HL-60 (cell line): ENCODE data around the gene IFITM10.
A peak's percentile ranks its signal among the peaks of the same experiment; 100 is the strongest.
"Not testable (repeated sequence)": the region's sequence is repeated elsewhere in the genome, so short reads cannot be mapped to it uniquely, and the experiment has no call there.

Experiments used
- DNase-seq, 2 experiments: peaks; one replicate each; pipeline ENCODE4 v3.0.0-alpha.2; 2010 to 2020; ENCODE audit warnings: low read depth in 1 of 2, low spot score in 1 of 2
- H3K27ac ChIP-seq: fragments of 250-450 bp; sonication (Bioruptor Pico); replicated peaks from 2 replicates; pipeline ENCODE4 v1.5.1; 2020; ENCODE audit warnings: mild to moderate bottlenecking, moderate library complexity
- H3K27me3 ChIP-seq: fragments of 250-450 bp; sonication (Bioruptor Pico); 2 replicates; pipeline ENCODE4 v1.5.1; 2021; ENCODE audit warnings: mild to moderate bottlenecking, moderate library complexity; ENCODE audit not compliant: insufficient read depth, poor library complexity, severe bottlenecking
- H3K4me3 ChIP-seq: replicated peaks from 2 replicates; pipeline ENCODE4 v1.5.1; 2011; ENCODE audit warnings: mild to moderate bottlenecking, control low read depth, low read length; ENCODE audit not compliant: insufficient read depth
- GABPA ChIP-seq: IDR thresholded peaks from 2 replicates; pipeline ENCODE4 v1.6.1; 2012; ENCODE audit warnings: low read depth
- POLR2AphosphoS5 ChIP-seq: IDR thresholded peaks from 2 replicates; pipeline ENCODE4 v1.6.1; 2012; ENCODE audit warnings: low read depth
- SPI1 ChIP-seq: IDR thresholded peaks from 2 replicates; pipeline ENCODE4 v1.6.1; 2012; ENCODE audit warnings: low read depth, mild to moderate bottlenecking, borderline replicate concordance
- TF ChIP-seq, protein P1 (sequence below): IDR thresholded peaks from one replicate; pipeline ENCODE4 v1.5.1; 2011; ENCODE audit warnings: low read length, control low read depth, inconsistent platforms; ENCODE audit not compliant: insufficient read depth
- TF ChIP-seq, protein P2 (sequence below): IDR thresholded peaks from 2 replicates; pipeline ENCODE4 v1.6.1; 2012; ENCODE audit warnings: low read depth; ENCODE audit not compliant: insufficient replicate concordance

IFITM10 gene

DNA sequence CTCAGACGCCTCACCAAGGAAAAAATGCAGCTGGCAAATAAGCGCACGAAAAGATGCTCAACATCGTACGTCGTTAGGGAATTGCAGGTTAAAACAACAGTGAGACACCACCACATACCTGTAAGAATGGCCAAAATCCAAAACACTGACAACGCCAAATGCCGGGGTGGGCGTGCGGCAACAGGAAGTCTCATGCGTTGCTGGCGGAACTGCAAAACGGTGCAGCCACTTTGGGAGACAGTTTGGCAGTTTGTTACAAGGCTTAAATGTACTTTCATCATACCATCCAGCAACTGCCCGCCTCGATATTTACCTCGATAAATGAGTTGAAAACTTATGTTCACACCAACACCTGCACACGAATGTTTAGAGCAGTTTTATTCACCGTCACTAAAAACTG, 20.9 kb upstream of the IFITM10 start:
- DNase-seq, result peak in 1 of 2 experiments; percentile 77
- TF ChIP-seq, protein P1, sequence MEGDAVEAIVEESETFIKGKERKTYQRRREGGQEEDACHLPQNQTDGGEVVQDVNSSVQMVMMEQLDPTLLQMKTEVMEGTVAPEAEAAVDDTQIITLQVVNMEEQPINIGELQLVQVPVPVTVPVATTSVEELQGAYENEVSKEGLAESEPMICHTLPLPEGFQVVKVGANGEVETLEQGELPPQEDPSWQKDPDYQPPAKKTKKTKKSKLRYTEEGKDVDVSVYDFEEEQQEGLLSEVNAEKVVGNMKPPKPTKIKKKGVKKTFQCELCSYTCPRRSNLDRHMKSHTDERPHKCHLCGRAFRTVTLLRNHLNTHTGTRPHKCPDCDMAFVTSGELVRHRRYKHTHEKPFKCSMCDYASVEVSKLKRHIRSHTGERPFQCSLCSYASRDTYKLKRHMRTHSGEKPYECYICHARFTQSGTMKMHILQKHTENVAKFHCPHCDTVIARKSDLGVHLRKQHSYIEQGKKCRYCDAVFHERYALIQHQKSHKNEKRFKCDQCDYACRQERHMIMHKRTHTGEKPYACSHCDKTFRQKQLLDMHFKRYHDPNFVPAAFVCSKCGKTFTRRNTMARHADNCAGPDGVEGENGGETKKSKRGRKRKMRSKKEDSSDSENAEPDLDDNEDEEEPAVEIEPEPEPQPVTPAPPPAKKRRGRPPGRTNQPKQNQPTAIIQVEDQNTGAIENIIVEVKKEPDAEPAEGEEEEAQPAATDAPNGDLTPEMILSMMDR, result no peak
- peak; percentile 33; the same call in 1 of the 2 replicates for TF ChIP-seq SPI1
- peak; percentile 52 for TF ChIP-seq GABPA
- TF ChIP-seq, protein P2, sequence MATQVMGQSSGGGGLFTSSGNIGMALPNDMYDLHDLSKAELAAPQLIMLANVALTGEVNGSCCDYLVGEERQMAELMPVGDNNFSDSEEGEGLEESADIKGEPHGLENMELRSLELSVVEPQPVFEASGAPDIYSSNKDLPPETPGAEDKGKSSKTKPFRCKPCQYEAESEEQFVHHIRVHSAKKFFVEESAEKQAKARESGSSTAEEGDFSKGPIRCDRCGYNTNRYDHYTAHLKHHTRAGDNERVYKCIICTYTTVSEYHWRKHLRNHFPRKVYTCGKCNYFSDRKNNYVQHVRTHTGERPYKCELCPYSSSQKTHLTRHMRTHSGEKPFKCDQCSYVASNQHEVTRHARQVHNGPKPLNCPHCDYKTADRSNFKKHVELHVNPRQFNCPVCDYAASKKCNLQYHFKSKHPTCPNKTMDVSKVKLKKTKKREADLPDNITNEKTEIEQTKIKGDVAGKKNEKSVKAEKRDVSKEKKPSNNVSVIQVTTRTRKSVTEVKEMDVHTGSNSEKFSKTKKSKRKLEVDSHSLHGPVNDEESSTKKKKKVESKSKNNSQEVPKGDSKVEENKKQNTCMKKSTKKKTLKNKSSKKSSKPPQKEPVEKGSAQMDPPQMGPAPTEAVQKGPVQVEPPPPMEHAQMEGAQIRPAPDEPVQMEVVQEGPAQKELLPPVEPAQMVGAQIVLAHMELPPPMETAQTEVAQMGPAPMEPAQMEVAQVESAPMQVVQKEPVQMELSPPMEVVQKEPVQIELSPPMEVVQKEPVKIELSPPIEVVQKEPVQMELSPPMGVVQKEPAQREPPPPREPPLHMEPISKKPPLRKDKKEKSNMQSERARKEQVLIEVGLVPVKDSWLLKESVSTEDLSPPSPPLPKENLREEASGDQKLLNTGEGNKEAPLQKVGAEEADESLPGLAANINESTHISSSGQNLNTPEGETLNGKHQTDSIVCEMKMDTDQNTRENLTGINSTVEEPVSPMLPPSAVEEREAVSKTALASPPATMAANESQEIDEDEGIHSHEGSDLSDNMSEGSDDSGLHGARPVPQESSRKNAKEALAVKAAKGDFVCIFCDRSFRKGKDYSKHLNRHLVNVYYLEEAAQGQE, result no peak
- no peak; the same call in 1 of the 2 replicates for TF ChIP-seq POLR2AphosphoS5
- H3K27me3 ChIP-seq, result no peaks in the 10 kb centered on the region
- peak overlapping the region; percentile 95 for H3K27ac ChIP-seq
- 0 out of 2 replicates have a peak overlapping the region, but pooled peaks have one; percentile 2 for H3K4me3 ChIP-seq

DNA sequence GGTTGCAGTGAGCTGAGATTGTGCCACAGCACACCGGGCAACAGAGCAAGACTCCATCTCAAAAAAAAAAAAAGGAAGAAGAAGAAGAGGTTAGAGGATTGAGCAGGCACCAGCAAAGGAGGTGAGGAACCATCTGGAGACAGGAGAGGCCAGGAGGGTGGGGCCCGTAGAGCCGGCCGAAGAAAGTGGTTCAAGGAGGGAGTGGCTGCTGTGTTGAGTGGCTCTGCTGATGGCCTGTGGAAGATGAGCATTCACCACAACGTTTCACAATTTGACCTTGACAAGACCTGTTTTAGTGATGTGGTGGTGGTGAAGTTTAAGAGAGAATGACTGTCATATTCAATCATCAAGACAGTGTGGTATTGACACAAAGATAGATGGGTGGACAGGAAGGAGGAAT, 20.1 kb upstream of the IFITM10 start:
- TF ChIP-seq, protein P1, result no peak
- TF ChIP-seq, protein P2, result no peak
- TF ChIP-seq GABPA, result no peak
- Histone ChIP-seq H3K27me3 (no peaks in the 10 kb centered on the region), H3K27ac (peak overlapping the region; percentile 95), H3K4me3 (no peak overlapping the region)
- DNase-seq, result peak; percentile 96 to 98

DNA sequence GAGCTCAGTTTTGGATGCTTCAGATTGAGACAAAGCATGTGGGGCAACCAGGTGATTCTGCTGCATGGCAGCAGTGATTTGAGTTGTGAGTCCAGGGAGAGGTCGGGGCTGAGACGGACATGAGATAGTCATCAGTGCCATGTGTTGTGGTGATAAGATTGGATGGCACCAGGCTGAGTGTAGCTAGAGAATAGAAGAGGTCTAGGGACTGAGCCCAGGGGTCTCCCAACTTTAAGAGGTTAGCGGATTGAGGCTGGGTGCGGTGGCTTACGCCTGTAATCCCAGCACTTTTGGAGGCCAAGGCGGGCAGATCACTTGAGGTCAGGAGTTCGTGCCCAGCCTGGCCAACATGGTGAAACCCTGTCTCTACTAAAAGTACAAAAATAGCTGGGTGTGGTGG, 19.7 kb upstream of the IFITM10 start:
- TF ChIP-seq, protein P2, result no peak
- TF ChIP-seq POLR2AphosphoS5, result no peak
- TF ChIP-seq, protein P1, result no peak
- TF ChIP-seq SPI1, result no peak
- TF ChIP-seq GABPA, result no peak
- H3K4me3 ChIP-seq, result no peak overlapping the region
- peak overlapping the region; percentile 35; the same call in 1 of the 2 replicates for H3K27ac ChIP-seq
- no peaks in the 10 kb centered on the region for H3K27me3 ChIP-seq
- no peak for DNase-seq

DNA sequence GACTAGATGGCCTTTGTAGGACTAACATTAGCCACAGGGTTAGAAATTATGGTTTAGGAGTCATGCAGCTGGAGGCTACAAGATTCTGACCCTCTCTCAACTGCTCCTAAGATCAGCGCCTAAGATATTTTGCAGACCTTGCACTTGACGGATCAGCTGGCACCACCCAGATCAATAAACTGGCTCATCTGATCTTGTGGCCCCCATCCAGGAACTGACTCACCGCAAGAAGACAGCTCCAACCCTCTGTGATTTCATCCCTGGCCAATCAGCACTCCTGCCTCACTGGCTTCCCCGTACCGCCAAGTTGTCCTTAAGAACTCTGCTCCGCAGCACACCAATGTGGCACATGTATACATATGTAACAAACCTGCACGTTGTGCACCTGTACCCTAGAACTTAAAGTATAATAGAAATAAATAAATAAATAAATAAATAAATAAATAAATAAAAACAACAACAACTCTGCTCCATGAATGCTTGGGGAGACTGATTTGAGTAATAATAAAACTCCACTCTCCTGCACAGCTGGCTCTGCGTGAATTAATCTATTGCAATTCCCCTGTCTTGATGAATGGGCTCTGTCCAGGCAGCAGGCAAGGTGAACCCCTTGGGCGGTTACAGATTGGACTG, 19.0 kb upstream of the IFITM10 start:
- not testable (repeated sequence) for H3K27me3 ChIP-seq, DNase-seq, H3K4me3 ChIP-seq
- peak overlapping the region; percentile 35; the same call in 1 of the 2 replicates for H3K27ac ChIP-seq
